PC-3 (cell line): ENCODE measurements around the gene CDC6. TPM values are rescaled to one million over a fixed set of nuclear protein-coding genes. Genes with fewer than 3 reads are reported as not detected.

ENCODE experiments used
- ATAC-seq: fragments of 200-7000 bp; cut with Tn5 transposase; 2 replicates; pipeline ENCODE4 v1.9.1; 2020; ENCODE audit warnings: mild to moderate bottlenecking, moderate library complexity
- BruUV-seq: library from RNA; stranded (reverse); fragments of 400-500 nt; replicated peaks from 2 replicates; lab custom pipeline; 2021; lab: Mats Ljungman, UMichigan
- CTCF ChIA-PET: fragments of 300-600 bp; sonication (Branson Sonifier 250); formaldehyde crosslinking; loops from one replicate; lab custom pipeline; 2022; ENCODE audit warnings: antibody characterized with exemption; lab: Charles Lee
- POLR2A ChIA-PET: fragments of 300-600 bp; sonication (Branson Sonifier 250); formaldehyde crosslinking; loops from one replicate; lab custom pipeline; 2022; ENCODE audit warnings: antibody characterized with exemption; ENCODE audit not compliant: unreplicated experiment; lab: Charles Lee
- DNase-seq: peaks from one replicate; pipeline ENCODE4 v3.0.0-alpha.2; 2015
- H2AFZ ChIP-seq: fragments of 300-600 bp; sonication (generic); 2 replicates; pipeline ENCODE4 v1.6.0; 2016; ENCODE audit warnings: antibody characterized with exemption, low read length
- H3F3A ChIP-seq: fragments of 300-600 bp; sonication (generic); one replicate; pipeline ENCODE4 v1.6.0; 2017; ENCODE audit warnings: antibody characterized with exemption, low read length, control low read depth, mild to moderate bottlenecking; ENCODE audit not compliant: unreplicated experiment
- H3K27ac ChIP-seq: fragments of 300-600 bp; sonication (generic); 2 replicates; pipeline ENCODE4 v1.5.1; 2016; ENCODE audit warnings: mild to moderate bottlenecking, low read length
- H3K27me3 ChIP-seq: fragments of 300-600 bp; sonication (generic); 2 replicates; pipeline ENCODE4 v1.6.1; 2016; ENCODE audit warnings: low read length, mixed read lengths
- H3K36me3 ChIP-seq: fragments of 300-600 bp; sonication (generic); 2 replicates; pipeline ENCODE4 v1.6.1; 2016; ENCODE audit warnings: low read depth, mixed run types, low read length, mixed read lengths
- H3K4me1 ChIP-seq: fragments of 300-600 bp; sonication (generic); 2 replicates; pipeline ENCODE4 v1.5.1; 2016; ENCODE audit warnings: low read length; ENCODE audit not compliant: insufficient read depth
- H3K4me2 ChIP-seq: fragments of 300-600 bp; sonication (generic); 2 replicates; pipeline ENCODE4 v1.6.0; 2016; ENCODE audit warnings: low read length
- H3K4me3 ChIP-seq: fragments of 300-600 bp; sonication (generic); 2 replicates; pipeline ENCODE4 v1.5.1; 2016; ENCODE audit warnings: mild to moderate bottlenecking, low read length, mixed read lengths
- H3K79me2 ChIP-seq: fragments of 300-600 bp; sonication (generic); 2 replicates; pipeline ENCODE4 v1.6.1; 2017; ENCODE audit warnings: low read length, mixed read lengths
- H3K9ac ChIP-seq: fragments of 300-600 bp; sonication (generic); 2 replicates; pipeline ENCODE4 v1.6.0; 2016; ENCODE audit warnings: mild to moderate bottlenecking, low read length
- H3K9me2 ChIP-seq: fragments of 300-600 bp; sonication (generic); replicated peaks from 2 replicates; pipeline ENCODE4 v1.6.1; 2016; ENCODE audit warnings: mixed run types, low read length, mixed read lengths
- H3K9me3 ChIP-seq: fragments of 300-600 bp; sonication (generic); 2 replicates; pipeline ENCODE4 v1.6.1; 2016; ENCODE audit warnings: low read length, mixed read lengths
- H4K20me1 ChIP-seq: fragments of 300-600 bp; sonication (generic); 2 replicates; pipeline ENCODE4 v1.6.1; 2016; ENCODE audit warnings: low read length, mixed read lengths
- CTCF ChIP-seq: fragments of 300-600 bp; sonication (generic); conservative IDR thresholded peaks from 2 replicates; pipeline ENCODE4 v1.5.1; 2017; ENCODE audit warnings: antibody characterized with exemption, low read depth, mild to moderate bottlenecking, low read length
- EZH2 ChIP-seq: fragments of 300-600 bp; sonication (generic); IDR thresholded peaks from one replicate; pipeline ENCODE4 v1.6.1; 2017; ENCODE audit warnings: antibody characterized with exemption, mild to moderate bottlenecking, low read length; ENCODE audit not compliant: unreplicated experiment
- EZH2phosphoT487 ChIP-seq: fragments of 300-600 bp; sonication (generic); IDR thresholded peaks from 2 replicates; pipeline ENCODE4 v1.6.1; 2018; ENCODE audit warnings: mild to moderate bottlenecking, antibody characterized with exemption, low read length, borderline replicate concordance
- intact Hi-C: fragments of 100-400 bp; cut with micrococcal nuclease; formaldehyde crosslinking; loops from 2 replicates; pipeline ENCODE4 v1.9.0; 2023
- total RNA-seq: library from RNA; depleted of rRNA; stranded (reverse); fragments of >200 nt; gene quantifications from 2 replicates; pipeline ENCODE4 v1.2.3, GENCODE V29; 2014

Gene CDC6
- total RNA-seq, 1 experiment from 2014 or later: 48.9 TPM

DNA sequence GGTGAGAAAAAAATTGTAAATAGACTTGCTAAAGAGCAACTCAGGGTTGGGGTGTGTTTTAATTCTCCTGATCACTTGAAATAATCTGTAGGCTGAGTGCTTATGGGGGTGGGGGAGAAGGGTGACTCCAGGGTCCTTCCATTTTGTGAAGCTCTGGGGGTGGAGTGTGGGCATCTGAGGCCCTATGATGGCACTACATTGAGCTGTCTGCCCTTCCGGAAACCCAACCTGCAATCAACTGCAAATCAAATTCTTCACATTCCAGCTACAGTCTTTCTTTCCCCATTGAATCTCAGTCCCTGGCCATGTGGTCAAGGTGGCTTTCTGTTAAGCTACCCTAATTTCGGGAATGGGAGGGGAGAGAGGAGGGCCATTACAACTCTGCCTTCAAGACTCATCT lies 6.0 kb upstream of the CDC6 start:
- no peak for DNase-seq
- H3F3A ChIP-seq: peaks cover 10% of the 10 kb centered on the region
- H3K4me3 ChIP-seq: no peak overlapping the region
- no peak for ATAC-seq
- H3K9me2 ChIP-seq: no peaks in the 10 kb centered on the region
- TF ChIP-seq EZH2phosphoT487 (no peak), CTCF (no peak), EZH2 (no peak)
- peaks cover 5% of the 10 kb centered on the region; the same call in 1 of the 2 replicates for H3K36me3 ChIP-seq
- no TSS peak for BruUV-seq
- intact Hi-C loops: no loop called here
- no peaks in the 10 kb centered on the region for H3K9me3 ChIP-seq
- no peak overlapping the region for H2AFZ ChIP-seq
- H3K27me3 ChIP-seq: no peaks in the 10 kb centered on the region
- no peak overlapping the region for H3K27ac ChIP-seq
- no peak overlapping the region for H3K9ac ChIP-seq
- H4K20me1 ChIP-seq: no peaks in the 10 kb centered on the region
- H3K79me2 ChIP-seq: no peaks in the 10 kb centered on the region
- POLR2A ChIA-PET: no interaction called here
- H3K4me2 ChIP-seq: no peak overlapping the region
- CTCF ChIA-PET: interaction anchor here (0.8 kb wide), 1 partner anchor 10 kb away, joined by 6 read pairs; no protein-coding TSS in a partner anchor
- H3K4me1 ChIP-seq: peaks cover 25% of the 10 kb centered on the region

DNA sequence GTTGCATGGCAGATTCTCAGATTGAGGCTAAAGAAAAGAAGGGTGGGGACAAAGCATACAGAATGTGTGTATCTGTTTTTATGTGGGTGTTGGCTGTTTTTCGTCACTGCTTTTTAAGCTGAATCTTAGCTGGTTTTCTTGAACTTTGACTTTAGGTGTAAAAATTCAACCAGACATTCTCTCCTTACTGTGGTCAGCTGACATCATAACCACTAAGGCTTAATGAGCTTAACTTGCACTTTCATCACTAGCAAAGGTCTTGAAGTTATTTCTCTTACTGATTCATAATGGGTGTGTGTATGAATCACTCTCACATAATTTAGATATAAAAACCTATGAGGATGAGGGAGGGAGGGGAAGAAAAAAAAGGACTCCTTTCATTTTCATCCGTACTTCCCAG lies 4.0 kb upstream of the CDC6 start:
- DNase-seq (peak; percentile 87), ATAC-seq (peak; percentile 65)
- Histone ChIP-seq H3K9ac (peak overlapping the region; percentile 74), H4K20me1 (no peaks in the 10 kb centered on the region), H3K27ac (peak overlapping the region; percentile 96), H3F3A (peaks cover 10% of the 10 kb centered on the region), H3K36me3 (0 out of 2 replicates have a peak, but pooled peaks cover 5% of the 10 kb centered on the region), H3K4me1 (peaks cover 25% of the 10 kb centered on the region), H2AFZ (0 out of 2 replicates have a peak overlapping the region, but pooled peaks have one; percentile 30), H3K79me2 (peaks cover 10% of the 10 kb centered on the region), H3K4me3 (peak overlapping the region; percentile 60), H3K9me2 (no peaks in the 10 kb centered on the region), H3K9me3 (no peaks in the 10 kb centered on the region), H3K4me2 (peak overlapping the region; percentile 84), H3K27me3 (no peaks in the 10 kb centered on the region)
- ChIA-PET CTCF (interaction anchor here (0.6 kb wide), 1 partner anchor 81 kb away, joined by 3 read pairs; no protein-coding TSS in a partner anchor), POLR2A (no interaction called here)
- intact Hi-C loops: no loop called here
- no peak for TF ChIP-seq EZH2phosphoT487
- TF ChIP-seq EZH2: no peak
- no peak for TF ChIP-seq CTCF
- BruUV-seq: no TSS peak

GRCh38 chr17:40284085-40284713 lies 3.5 kb upstream of the CDC6 start:
- Histone ChIP-seq H3K27ac (peak overlapping the region; percentile 96), H3K9me3 (no peaks in the 10 kb centered on the region), H3K27me3 (no peaks in the 10 kb centered on the region), H3K9me2 (no peaks in the 10 kb centered on the region), H2AFZ (no peak overlapping the region), H3K4me1 (peaks cover 29% of the 10 kb centered on the region), H3K36me3 (0 out of 2 replicates have a peak, but pooled peaks cover 7% of the 10 kb centered on the region), H3K9ac (peak overlapping the region; percentile 55), H4K20me1 (peaks cover 5% of the 10 kb centered on the region), H3K4me2 (peak overlapping the region; percentile 84), H3K79me2 (peaks cover 15% of the 10 kb centered on the region), H3F3A (peaks cover 10% of the 10 kb centered on the region), H3K4me3 (peak overlapping the region; percentile 60)
- intact Hi-C loops: no loop called here
- BruUV-seq: TSS peak; percentile 23
- no peak for TF ChIP-seq EZH2phosphoT487
- no peak; the same call in 1 of the 2 replicates for TF ChIP-seq CTCF
- TF ChIP-seq EZH2: no peak
- DNase-seq: peak; percentile 90
- ChIA-PET CTCF (no interaction called here), POLR2A (no interaction called here)
- ATAC-seq: peak; percentile 21
